Measurements from ENCODE around the gene MYBPC3. TPM values are rescaled to one million over a fixed set of nuclear protein-coding genes. Genes with fewer than 3 reads are reported as not detected.

The MYBPC3 gene
- total RNA-seq, 1 donor from 2014 or later, result not detected

DNA sequence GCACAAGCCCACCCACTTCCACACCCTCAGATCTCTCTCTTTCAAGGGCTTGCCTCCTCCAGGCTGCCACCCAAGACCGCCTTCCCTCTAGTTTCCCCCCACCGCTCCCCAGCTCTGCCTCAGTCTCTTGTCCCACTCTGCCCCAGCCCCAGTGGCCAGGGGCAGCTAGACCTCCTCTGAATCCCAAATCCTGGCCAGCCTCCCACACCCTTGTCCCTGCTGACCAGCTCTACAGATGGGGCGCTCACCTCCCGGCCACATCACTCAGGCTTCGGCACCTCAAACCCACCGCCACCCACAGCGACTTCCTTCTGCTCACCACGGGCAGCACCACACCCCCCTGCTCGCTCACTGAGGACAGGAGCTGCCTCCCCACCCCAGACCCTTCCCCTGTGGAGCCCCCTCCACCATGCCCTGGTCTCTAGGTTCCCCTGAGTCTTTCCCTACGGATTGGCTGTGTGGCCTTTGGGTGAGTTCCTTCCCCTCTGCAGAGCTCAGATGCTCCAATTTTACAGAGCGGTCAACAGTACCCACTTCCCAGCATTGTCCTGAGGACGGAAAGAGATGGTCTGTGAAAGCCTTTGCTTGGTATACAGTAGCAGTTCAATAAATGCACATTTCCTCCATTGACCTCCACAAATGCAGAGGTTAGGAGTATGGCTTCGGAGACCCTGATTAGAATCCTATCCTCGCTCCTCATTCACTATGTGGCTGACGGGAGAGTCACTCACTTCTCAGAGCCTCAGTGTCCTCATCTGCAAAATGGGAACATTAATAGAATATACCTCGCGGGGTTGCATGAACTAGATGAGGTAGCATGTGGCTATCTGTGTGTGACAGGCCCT lies 37.3 kb upstream of the MYBPC3 start:
- H3K27ac Mint-ChIP-seq (ENCODE audit: unreplicated experiment), result no peak overlapping the region
- Histone ChIP-seq H3K4me1 (ENCODE audit: insufficient read depth, low read length) (peaks cover 5% of the 10 kb centered on the region), H3K9ac (ENCODE audit: low read length) (no peak overlapping the region), H3K4me2 (ENCODE audit: low read length) (no peak overlapping the region), H3K36me3 (ENCODE audit: insufficient read depth, low read length) (no peaks in the 10 kb centered on the region), H3K9me3 (ENCODE audit: insufficient read depth, low read depth, low read length) (no peaks in the 10 kb centered on the region), H3K27ac (ENCODE audit: low read depth, low read length) (no peak overlapping the region), H4K20me1 (ENCODE audit: insufficient read depth, low read length) (no peaks in the 10 kb centered on the region), H3K27me3 (ENCODE audit: insufficient read depth, low read length) (no peaks in the 10 kb centered on the region), H2AFZ (ENCODE audit: low read depth, low read length) (no peak overlapping the region), H3K4me3 (ENCODE audit: insufficient read depth, low read depth, low read length) (no peak overlapping the region), H3K79me2 (ENCODE audit: insufficient read depth, low read length) (no peaks in the 10 kb centered on the region)
- no peaks in the 10 kb centered on the region for H3K9me3 Mint-ChIP-seq (ENCODE audit: unreplicated experiment)
- H3K36me3 Mint-ChIP-seq (ENCODE audit: low read depth, unreplicated experiment), result no peaks in the 10 kb centered on the region
- no peak overlapping the region for H3K4me3 Mint-ChIP-seq (ENCODE audit: unreplicated experiment)
- H3K27me3 Mint-ChIP-seq (ENCODE audit: low read depth, unreplicated experiment), result no peaks in the 10 kb centered on the region
- no peak for TF ChIP-seq EZH2 (IDR thresholded peaks at IDR 0.05; ENCODE audit: insufficient read depth, low read length)
- TF ChIP-seq, protein P1, sequence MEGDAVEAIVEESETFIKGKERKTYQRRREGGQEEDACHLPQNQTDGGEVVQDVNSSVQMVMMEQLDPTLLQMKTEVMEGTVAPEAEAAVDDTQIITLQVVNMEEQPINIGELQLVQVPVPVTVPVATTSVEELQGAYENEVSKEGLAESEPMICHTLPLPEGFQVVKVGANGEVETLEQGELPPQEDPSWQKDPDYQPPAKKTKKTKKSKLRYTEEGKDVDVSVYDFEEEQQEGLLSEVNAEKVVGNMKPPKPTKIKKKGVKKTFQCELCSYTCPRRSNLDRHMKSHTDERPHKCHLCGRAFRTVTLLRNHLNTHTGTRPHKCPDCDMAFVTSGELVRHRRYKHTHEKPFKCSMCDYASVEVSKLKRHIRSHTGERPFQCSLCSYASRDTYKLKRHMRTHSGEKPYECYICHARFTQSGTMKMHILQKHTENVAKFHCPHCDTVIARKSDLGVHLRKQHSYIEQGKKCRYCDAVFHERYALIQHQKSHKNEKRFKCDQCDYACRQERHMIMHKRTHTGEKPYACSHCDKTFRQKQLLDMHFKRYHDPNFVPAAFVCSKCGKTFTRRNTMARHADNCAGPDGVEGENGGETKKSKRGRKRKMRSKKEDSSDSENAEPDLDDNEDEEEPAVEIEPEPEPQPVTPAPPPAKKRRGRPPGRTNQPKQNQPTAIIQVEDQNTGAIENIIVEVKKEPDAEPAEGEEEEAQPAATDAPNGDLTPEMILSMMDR (IDR thresholded peaks at IDR 0.05; ENCODE audit: insufficient read depth, low read depth, low read length), result no peak
- FAIRE-seq (no peak), DNase-seq (ENCODE audit: low read depth) (no peak)
- H3K4me1 Mint-ChIP-seq (ENCODE audit: low read depth, unreplicated experiment), result peaks cover 17% of the 10 kb centered on the region

DNA sequence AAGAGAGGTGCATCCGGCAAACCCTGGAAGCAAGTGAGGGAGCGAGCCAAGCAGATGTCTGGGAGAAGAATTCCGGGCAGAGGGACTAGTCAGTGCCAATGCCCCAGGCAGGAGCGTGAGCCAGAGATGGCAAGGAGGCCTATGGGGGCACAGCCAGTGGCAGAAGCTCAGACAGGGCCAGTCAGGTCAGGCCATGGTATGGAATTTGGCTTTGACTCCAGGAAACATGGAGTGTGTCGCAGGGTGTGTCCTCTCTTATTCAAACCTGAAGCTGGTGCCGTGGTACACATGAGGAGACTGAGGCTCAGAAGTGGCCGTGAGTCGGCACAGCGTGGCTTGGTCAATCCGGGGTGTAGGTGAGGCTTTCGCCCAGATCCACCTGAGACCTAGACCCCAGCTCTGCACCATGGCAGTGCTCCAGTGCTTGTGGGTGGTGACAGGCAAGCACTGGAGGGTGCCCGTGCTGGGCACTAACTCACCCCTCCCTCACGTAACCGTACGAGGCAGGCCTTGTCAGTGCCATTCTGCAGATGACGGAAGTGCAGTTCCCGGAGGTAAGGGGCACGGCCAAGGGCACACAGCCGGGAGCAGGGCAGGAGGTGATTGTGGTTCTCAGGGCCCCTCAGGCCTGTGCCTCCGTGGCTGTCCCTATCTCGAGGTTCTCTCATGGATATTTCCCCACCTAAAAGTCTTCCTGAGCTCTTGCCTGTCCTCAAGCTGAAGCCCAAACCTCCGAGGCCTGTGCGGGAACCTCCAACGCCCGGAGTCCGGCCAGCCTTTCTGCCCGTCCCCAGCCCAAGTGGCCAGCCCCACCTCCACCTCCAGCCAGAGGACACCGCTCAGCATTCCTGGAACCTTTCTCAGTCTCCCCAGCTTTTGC lies 36.4 kb upstream of the MYBPC3 start:
- H2AFZ ChIP-seq (ENCODE audit: low read depth, low read length), result no peak overlapping the region
- H3K4me1 Mint-ChIP-seq (ENCODE audit: low read depth, unreplicated experiment), result peaks cover 15% of the 10 kb centered on the region
- FAIRE-seq (no peak), DNase-seq (ENCODE audit: low read depth) (no peak)
- H3K27ac ChIP-seq (ENCODE audit: low read depth, low read length), result no peak overlapping the region
- no peak overlapping the region for H3K27ac Mint-ChIP-seq (ENCODE audit: unreplicated experiment)
- H3K27me3 Mint-ChIP-seq (ENCODE audit: low read depth, unreplicated experiment), result no peaks in the 10 kb centered on the region
- H3K4me3 Mint-ChIP-seq (ENCODE audit: unreplicated experiment), result no peak overlapping the region
- no peak overlapping the region for H3K9ac ChIP-seq (ENCODE audit: low read length)
- no peaks in the 10 kb centered on the region for H3K9me3 Mint-ChIP-seq (ENCODE audit: unreplicated experiment)
- H3K36me3 Mint-ChIP-seq (ENCODE audit: low read depth, unreplicated experiment), result no peaks in the 10 kb centered on the region
- H3K4me1 ChIP-seq (ENCODE audit: insufficient read depth, low read length), result no peaks in the 10 kb centered on the region
- no peaks in the 10 kb centered on the region for H3K27me3 ChIP-seq (ENCODE audit: insufficient read depth, low read length)
- no peak overlapping the region for H3K4me2 ChIP-seq (ENCODE audit: low read length)
- no peak overlapping the region for H3K4me3 ChIP-seq (ENCODE audit: insufficient read depth, low read depth, low read length)
- no peaks in the 10 kb centered on the region for H3K79me2 ChIP-seq (ENCODE audit: insufficient read depth, low read length)
- no peaks in the 10 kb centered on the region for H4K20me1 ChIP-seq (ENCODE audit: insufficient read depth, low read length)
- no peaks in the 10 kb centered on the region for H3K9me3 ChIP-seq (ENCODE audit: insufficient read depth, low read depth, low read length)
- no peak for TF ChIP-seq EZH2 (IDR thresholded peaks at IDR 0.05; ENCODE audit: insufficient read depth, low read length)
- TF ChIP-seq, protein P1 (IDR thresholded peaks at IDR 0.05; ENCODE audit: insufficient read depth, low read depth, low read length), result no peak
- H3K36me3 ChIP-seq (ENCODE audit: insufficient read depth, low read length), result no peaks in the 10 kb centered on the region
